BLaER1 treated with 17β-estradiol and CSF1 and Interleukin-3, amounts not matched to agents 10 nM and 100 nM (cell line): ENCODE measurements around the gene ADAMTS17.

ENCODE experiments used
- H3K27ac ChIP-seq, 11 experiments: shearing (Covaris generic); formaldehyde crosslinking; 2 replicates each; pipeline ENCODE4 v1.8.1; 2022
- H3K27me3 ChIP-seq, 11 experiments: shearing (Covaris generic); formaldehyde crosslinking; 2 replicates each; pipeline ENCODE4 v1.8.1; 2022
- H3K36me3 ChIP-seq, 11 experiments: shearing (Covaris generic); formaldehyde crosslinking; 2 replicates each; pipeline ENCODE4 v1.8.1; 2022
- H3K4me1 ChIP-seq, 10 experiments: shearing (Covaris generic); formaldehyde crosslinking; 2 replicates each; pipeline ENCODE4 v1.8.1; 2022
- H3K4me2 ChIP-seq, 11 experiments: shearing (Covaris generic); formaldehyde crosslinking; 2 replicates each; pipeline ENCODE4 v1.8.1; 2022
- H3K4me3 ChIP-seq, 10 experiments: shearing (Covaris generic); formaldehyde crosslinking; 2 replicates each; pipeline ENCODE4 v1.8.1; 2022
- H3K9ac ChIP-seq, 11 experiments: shearing (Covaris generic); formaldehyde crosslinking; 2 replicates each; pipeline ENCODE4 v1.8.1; 2022
- H3K9me3 ChIP-seq, 11 experiments: shearing (Covaris generic); formaldehyde crosslinking; replicated peaks in 1 of 11; 2 replicates each; pipeline ENCODE4 v1.8.1; 2022
- H4K20me1 ChIP-seq, 11 experiments: shearing (Covaris generic); formaldehyde crosslinking; 2 replicates each; pipeline ENCODE4 v1.8.1; 2022
- Cebpa-rat ChIP-seq, 11 experiments: shearing (Covaris generic); IDR thresholded peaks; 2 replicates each; pipeline ENCODE4 v1.8.1; 2022

The ADAMTS17 gene

GRCh38 chr15:100341750-100342560, at the start of gene ADAMTS17:
Gene ADAMTS17, minus strand, starts transcription at chr15:100341975. Its CDS starts 76 bp downstream, at chr15:100341899.
- Histone ChIP-seq H3K4me2 (peak within 1 kb of the TSS; percentile 92 to 100 (median 98)), H3K27ac (peak within 1 kb of the TSS in 1 of 11 experiments; percentile 12; a peak in 2 of 22 replicates), H4K20me1 (peaks cover 0 to 27% (median 12%) of the 10 kb centered on the region in 11 experiments; a peak in 12 of 22 replicates), H3K9me3 (no peaks in the 10 kb centered on the region), H3K4me1 (peaks cover 0 to 24% (median 8%) of the 10 kb centered on the region in 10 experiments; a peak in 11 of 20 replicates), H3K36me3 (no peaks in the 10 kb centered on the region), H3K4me3 (peak within 1 kb of the TSS; percentile 69 to 83 (median 76)), H3K27me3 (peaks cover 22 to 42% (median 32%) of the 10 kb centered on the region in 11 experiments), H3K9ac (peak within 1 kb of the TSS; percentile 50 to 79 (median 67))
- no peak for TF ChIP-seq Cebpa-rat (IDR thresholded peaks at IDR 0.05)

DNA sequence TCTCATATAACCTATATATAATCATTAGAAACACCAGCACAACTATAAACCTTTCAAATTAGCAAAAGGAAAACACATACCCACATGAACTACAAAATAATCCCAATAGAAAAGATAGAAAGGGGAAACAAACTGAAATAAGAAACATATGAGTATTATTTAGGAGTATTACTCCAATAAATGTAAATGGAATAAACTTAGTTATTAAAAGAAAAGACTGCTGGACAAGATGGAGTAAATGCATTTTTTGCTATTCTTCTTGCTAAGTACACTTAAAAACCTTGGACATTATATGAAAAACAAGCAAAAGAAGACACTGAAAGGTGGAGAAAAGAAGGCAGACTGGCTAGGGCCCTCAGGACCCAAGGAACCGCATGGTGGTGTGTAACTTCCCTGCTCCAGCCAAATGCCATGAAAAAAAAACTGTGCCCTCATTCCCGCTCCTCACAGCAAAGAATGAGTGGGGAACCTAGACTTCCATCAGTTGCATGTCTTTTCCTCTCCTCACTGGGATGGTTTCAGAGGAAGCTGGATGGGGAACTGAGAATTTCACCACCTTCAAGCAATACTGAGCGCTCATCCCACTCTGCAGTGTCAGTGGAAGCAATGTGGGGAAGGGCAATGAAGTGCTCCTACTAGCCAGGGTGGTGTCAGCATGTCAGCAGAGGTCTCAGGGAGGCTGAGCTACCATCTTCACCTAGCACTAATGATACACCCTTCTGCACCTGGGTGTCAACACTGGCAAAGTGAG, 43.7 kb upstream of the ADAMTS17 start:
- Histone ChIP-seq H3K4me3 (no peak overlapping the region), H3K36me3 (peaks cover 0 to 4% (median 0%) of the 10 kb centered on the region in 11 experiments; a peak in 2 of 22 replicates), H3K9me3 (peaks cover 73 to 83% (median 80%) of the 10 kb centered on the region in 11 experiments), H4K20me1 (no peaks in the 10 kb centered on the region), H3K27ac (no peak overlapping the region), H3K27me3 (no peaks in the 10 kb centered on the region), H3K4me2 (no peak overlapping the region), H3K4me1 (no peaks in the 10 kb centered on the region), H3K9ac (no peak overlapping the region)
- no peak for TF ChIP-seq Cebpa-rat (IDR thresholded peaks at IDR 0.05)

DNA sequence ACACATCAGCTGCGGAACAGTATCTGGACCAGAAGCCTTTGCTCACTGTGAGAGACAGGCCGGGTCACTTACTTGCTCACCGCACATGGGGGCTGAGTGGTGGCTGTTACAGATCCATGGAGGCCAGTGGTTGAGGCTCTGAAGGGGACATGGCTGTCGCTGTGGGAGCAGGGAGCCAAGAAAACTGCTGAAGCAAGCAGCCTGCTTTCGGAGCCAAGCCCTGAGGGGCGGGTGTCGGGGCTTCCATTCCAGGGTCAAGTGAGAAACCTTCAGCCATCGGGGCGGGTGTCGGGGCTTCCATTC, 42.3 kb upstream of the ADAMTS17 start:
- Histone ChIP-seq H3K36me3 (peaks cover 0 to 4% (median 0%) of the 10 kb centered on the region in 11 experiments; a peak in 2 of 22 replicates), H4K20me1 (no peaks in the 10 kb centered on the region), H3K9me3 (peaks cover 88 to 97% (median 92%) of the 10 kb centered on the region in 11 experiments), H3K4me2 (no peak overlapping the region), H3K9ac (no peak overlapping the region), H3K4me3 (no peak overlapping the region), H3K4me1 (no peaks in the 10 kb centered on the region), H3K27me3 (no peaks in the 10 kb centered on the region), H3K27ac (no peak overlapping the region)
- TF ChIP-seq Cebpa-rat (IDR thresholded peaks at IDR 0.05) = no peak

GRCh38 chr15:100383302-100384107, 41.7 kb upstream of the ADAMTS17 start:
- no peak overlapping the region for H3K4me2 ChIP-seq
- no peak overlapping the region for H3K27ac ChIP-seq
- H3K36me3 ChIP-seq = peaks cover 0 to 4% (median 0%) of the 10 kb centered on the region in 11 experiments; a peak in 2 of 22 replicates
- no peaks in the 10 kb centered on the region for H3K4me1 ChIP-seq
- H3K4me3 ChIP-seq = no peak overlapping the region
- H3K9me3 ChIP-seq = peaks cover 90 to 100% (median 96%) of the 10 kb centered on the region in 11 experiments
- H3K27me3 ChIP-seq = no peaks in the 10 kb centered on the region
- H3K9ac ChIP-seq = no peak overlapping the region
- no peaks in the 10 kb centered on the region for H4K20me1 ChIP-seq
- TF ChIP-seq Cebpa-rat (IDR thresholded peaks at IDR 0.05) = no peak

DNA sequence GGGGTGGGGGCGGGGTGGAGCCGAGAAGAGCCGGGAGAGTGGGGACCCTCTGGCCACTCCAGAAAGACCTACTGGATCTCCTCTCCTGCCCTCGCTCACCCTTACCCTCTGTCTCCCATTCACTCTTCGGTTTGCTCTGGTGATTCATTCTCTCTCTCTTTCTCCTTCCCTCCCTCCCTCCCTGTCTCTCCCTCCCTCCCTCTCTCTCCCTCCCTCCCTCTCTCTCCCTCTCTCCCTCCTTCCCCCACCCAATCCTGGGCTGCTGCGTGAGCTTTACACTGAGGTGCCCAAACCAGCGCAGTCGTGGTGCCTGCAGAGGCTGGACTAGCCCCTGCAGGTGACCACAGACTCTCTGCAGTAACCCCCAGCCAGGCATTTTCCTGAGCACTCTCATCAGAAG, 32.2 kb upstream of the ADAMTS17 start:
- H3K4me3 ChIP-seq = no peak overlapping the region
- H4K20me1 ChIP-seq = no peaks in the 10 kb centered on the region
- no peak for TF ChIP-seq Cebpa-rat (IDR thresholded peaks at IDR 0.05)
- H3K27ac ChIP-seq = no peak overlapping the region
- H3K4me1 ChIP-seq = no peaks in the 10 kb centered on the region
- no peak overlapping the region for H3K4me2 ChIP-seq
- H3K36me3 ChIP-seq = no peaks in the 10 kb centered on the region
- H3K9me3 ChIP-seq = peaks cover 35 to 64% (median 47%) of the 10 kb centered on the region in 11 experiments
- no peaks in the 10 kb centered on the region for H3K27me3 ChIP-seq
- no peak overlapping the region for H3K9ac ChIP-seq

DNA sequence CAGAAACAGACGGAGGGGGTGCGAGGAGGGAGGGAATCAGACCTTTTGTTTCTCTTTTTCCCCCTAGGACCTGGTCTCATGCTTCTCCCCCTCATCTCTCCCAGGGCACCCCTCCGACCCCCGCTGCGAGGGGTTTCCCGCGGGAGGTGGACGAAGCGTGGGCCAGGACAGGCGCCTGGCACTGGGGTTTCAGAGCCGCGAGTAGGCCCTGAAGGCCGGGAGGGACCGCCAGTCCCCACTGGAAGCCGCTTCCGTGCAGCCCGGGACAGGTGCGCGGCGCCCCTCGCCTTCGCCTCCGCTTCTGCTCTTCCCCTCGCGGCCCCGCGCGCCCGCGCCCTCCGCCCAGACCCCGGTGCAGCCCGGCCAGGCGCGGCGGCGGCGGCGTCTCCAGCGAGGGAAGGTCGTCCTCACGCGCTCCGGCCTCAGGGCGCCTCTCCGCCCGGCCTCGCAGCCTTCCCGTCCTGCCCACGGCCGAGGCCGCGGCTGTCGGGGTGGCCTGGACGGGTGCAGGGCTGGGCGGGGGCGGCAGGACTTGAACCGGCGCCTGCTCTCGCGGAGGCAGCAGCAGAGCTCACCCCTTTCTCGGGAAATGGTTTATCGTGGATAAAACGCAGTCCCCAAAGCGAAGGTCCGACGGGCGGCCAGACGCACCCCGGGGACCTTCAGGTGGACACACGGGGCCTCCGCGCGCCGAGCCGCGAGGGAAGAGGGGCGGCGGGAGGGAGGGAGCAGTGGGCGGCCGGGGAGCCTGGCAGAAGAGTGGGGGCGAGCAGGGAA, 31.5 kb upstream of the ADAMTS17 start:
- Histone ChIP-seq H3K4me1 (no peaks in the 10 kb centered on the region), H4K20me1 (no peaks in the 10 kb centered on the region), H3K27ac (no peak overlapping the region), H3K36me3 (no peaks in the 10 kb centered on the region), H3K9ac (no peak overlapping the region), H3K4me2 (no peak overlapping the region), H3K27me3 (no peaks in the 10 kb centered on the region), H3K9me3 (peaks cover 29 to 58% (median 40%) of the 10 kb centered on the region in 11 experiments), H3K4me3 (no peak overlapping the region)
- no peak for TF ChIP-seq Cebpa-rat (IDR thresholded peaks at IDR 0.05)

GRCh38 chr15:100372739-100373119, 31.0 kb upstream of the ADAMTS17 start:
- Histone ChIP-seq H3K4me3 (no peak overlapping the region), H3K4me1 (no peaks in the 10 kb centered on the region), H3K27ac (no peak overlapping the region), H3K9me3 (peaks cover 29 to 52% (median 39%) of the 10 kb centered on the region in 11 experiments), H3K36me3 (no peaks in the 10 kb centered on the region), H3K27me3 (no peaks in the 10 kb centered on the region), H3K4me2 (no peak overlapping the region), H4K20me1 (no peaks in the 10 kb centered on the region), H3K9ac (no peak overlapping the region)
- no peak for TF ChIP-seq Cebpa-rat (IDR thresholded peaks at IDR 0.05)

DNA sequence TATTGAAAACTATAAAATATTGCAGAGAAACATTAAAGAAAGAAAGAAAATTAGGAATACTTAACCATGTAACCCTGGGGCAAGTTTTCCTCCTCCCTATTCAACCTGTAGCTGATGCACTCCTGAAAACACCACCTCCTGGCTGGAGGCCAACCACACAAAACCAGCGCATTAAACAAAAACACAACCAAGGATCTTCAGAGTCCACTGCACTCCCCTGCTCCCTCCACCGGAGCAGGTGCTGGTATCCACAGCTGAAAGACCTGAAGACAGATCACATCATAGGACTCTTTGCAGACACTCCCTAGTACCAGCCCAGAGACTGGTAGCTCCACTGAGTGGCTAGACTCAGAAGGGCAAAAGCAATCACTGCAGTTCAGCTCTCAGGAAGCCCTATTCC, 13.6 kb upstream of the ADAMTS17 start:
- H3K4me1 ChIP-seq = peaks cover 0 to 37% (median 7%) of the 10 kb centered on the region in 10 experiments; a peak in 12 of 20 replicates
- H3K4me3 ChIP-seq = no peak overlapping the region
- no peak for TF ChIP-seq Cebpa-rat (IDR thresholded peaks at IDR 0.05)
- H3K27me3 ChIP-seq = peaks cover 0 to 6% (median 5%) of the 10 kb centered on the region in 11 experiments; a peak in 15 of 22 replicates
- no peaks in the 10 kb centered on the region for H3K36me3 ChIP-seq
- H3K9me3 ChIP-seq = peaks cover 6 to 11% (median 10%) of the 10 kb centered on the region in 11 experiments; a peak in 15 of 22 replicates
- H4K20me1 ChIP-seq = no peaks in the 10 kb centered on the region
- no peak overlapping the region for H3K9ac ChIP-seq
- H3K27ac ChIP-seq = no peak overlapping the region
- H3K4me2 ChIP-seq = no peak overlapping the region
